HG02588 (cell line): ENCODE data around the gene TIFAB.

Experiments used
- ATAC-seq: cut with Tn5 transposase; IDR thresholded peaks from one replicate; pipeline ENCODE4 v1.9.1; 2021; ENCODE audit warnings: mild to moderate bottlenecking, moderate library complexity; ENCODE audit not compliant: unreplicated experiment

TIFAB gene

GRCh38 chr5:135460246-135461033, 8.3 kb upstream of the TIFAB start:
- ATAC-seq, result no peak

GRCh38 chr5:135458921-135459331, 6.8 kb upstream of the TIFAB start:
- ATAC-seq, result no peak

- ATAC-seq, result no peak
Observed at GRCh38 chr5:135458356-135458755, 6.2 kb upstream of the TIFAB start.

- ATAC-seq, result no peak
Observed at GRCh38 chr5:135457424-135458071, 5.4 kb upstream of the TIFAB start.

- peak; percentile 76 for ATAC-seq
Observed at GRCh38 chr5:135456238-135457099, 4.3 kb upstream of the TIFAB start.

GRCh38 chr5:135455876-135456237, 3.7 kb upstream of the TIFAB start:
- ATAC-seq, result no peak

GRCh38 chr5:135454946-135455345, 2.8 kb upstream of the TIFAB start:
- ATAC-seq, result no peak

- no peak for ATAC-seq
Observed at GRCh38 chr5:135453613-135454012, 1.5 kb upstream of the TIFAB start.

- no peak for ATAC-seq
Observed at GRCh38 chr5:135451581-135452320, 400 bp downstream of the TIFAB start.

GRCh38 chr5:135450952-135451351, 1.2 kb downstream of the TIFAB start:
- ATAC-seq, result no peak

- ATAC-seq, result no peak
Observed at GRCh38 chr5:135450336-135450735, 1.8 kb downstream of the TIFAB start.

- ATAC-seq, result no peak
Observed at GRCh38 chr5:135449644-135450043, 2.5 kb downstream of the TIFAB start.

- ATAC-seq, result no peak
Observed at GRCh38 chr5:135448791-135449507, 3.2 kb downstream of the TIFAB start.

- ATAC-seq, result no peak
Observed at GRCh38 chr5:135448071-135448739, 3.9 kb downstream of the TIFAB start.

GRCh38 chr5:135447298-135447929, 4.7 kb downstream of the TIFAB start, which contains the start of gene DCANP1:
Gene DCANP1 (minus strand): TSS chr5:135447348. CDS start chr5:135447108, 240 bp downstream.
- no peak for ATAC-seq

GRCh38 chr5:135446615-135447014, 5.5 kb downstream of the TIFAB start:
- no peak for ATAC-seq

GRCh38 chr5:135446206-135446605, 5.9 kb downstream of the TIFAB start:
- no peak for ATAC-seq

GRCh38 chr5:135445306-135445985, 6.7 kb downstream of the TIFAB start:
- no peak for ATAC-seq

- no peak for ATAC-seq
Observed at GRCh38 chr5:135444881-135445280, 7.3 kb downstream of the TIFAB start.
